PFSK-1 (cell line): ENCODE results near the gene CALU.

Source experiments
- FOXP2 ChIP-seq: optimal IDR thresholded peaks from 2 replicates; pipeline ENCODE3; 2011; ENCODE audit warnings: borderline replicate concordance, control low read depth, inconsistent platforms; ENCODE audit not compliant: insufficient read depth; ENCODE audit errors: extremely low read length, extremely low read depth
- POLR2AphosphoS5 ChIP-seq: IDR thresholded peaks from 2 replicates; pipeline ENCODE4 v1.6.1; 2012; ENCODE audit warnings: low read depth, mild to moderate bottlenecking, control low read depth, low read length, moderate library complexity
- SIN3A ChIP-seq: IDR thresholded peaks from 2 replicates; pipeline ENCODE4 v1.6.1; 2012; ENCODE audit warnings: mild to moderate bottlenecking, low read length, moderate library complexity, borderline replicate concordance; ENCODE audit not compliant: insufficient read depth
- TAF1 ChIP-seq: IDR thresholded peaks from 2 replicates; pipeline ENCODE4 v1.6.1; 2012; ENCODE audit warnings: low read length, control low read depth, borderline replicate concordance; ENCODE audit not compliant: insufficient read depth
- TF ChIP-seq, protein P1 (sequence below), 2 experiments: IDR thresholded peaks; 2 replicates each; pipeline versions ENCODE4 v1.6.1 to v1.8.0; 2011 to 2012; ENCODE audit warnings: low read depth in 2 of 2, low read length in 2 of 2, control low read depth in 1 of 2, inconsistent platforms in 1 of 2, mild to moderate bottlenecking in 1 of 2, moderate library complexity in 1 of 2; ENCODE audit not compliant: insufficient read depth in 1 of 2

DNA sequence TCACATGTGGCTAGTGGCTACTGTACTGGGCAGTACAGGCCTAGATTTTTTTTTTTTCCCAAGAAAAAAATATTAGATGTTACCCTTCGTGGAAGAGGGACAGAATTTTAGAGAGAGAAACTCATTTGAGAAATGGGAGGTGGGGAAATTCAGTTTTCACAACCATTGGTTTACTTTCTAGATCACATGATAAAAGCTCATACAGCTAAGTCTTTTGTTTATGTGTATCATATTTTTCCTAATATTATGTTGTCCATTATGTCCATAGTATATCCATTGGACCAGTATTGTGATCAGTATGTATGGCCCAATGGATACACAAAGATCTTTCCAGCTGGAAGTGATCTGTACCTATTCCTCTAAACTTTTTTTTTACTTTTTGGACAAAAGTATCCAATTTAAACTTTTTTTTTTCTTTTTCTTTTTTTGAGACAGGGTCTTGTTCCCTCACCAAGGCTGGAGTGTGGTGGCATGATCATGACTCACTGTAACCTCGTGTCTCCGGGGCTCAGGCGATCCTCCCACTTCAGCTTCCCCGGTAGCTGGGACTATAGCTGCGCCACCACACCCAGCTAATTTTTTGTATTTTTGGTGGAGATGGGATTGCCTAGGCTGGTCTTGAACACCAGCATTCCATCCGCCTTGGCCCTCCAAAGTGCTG is 4.1 kb downstream of the CALU start:
- TF ChIP-seq TAF1 (no peak), POLR2AphosphoS5 (no peak), FOXP2 (no peak), SIN3A (no peak)
- TF ChIP-seq, protein P1, sequence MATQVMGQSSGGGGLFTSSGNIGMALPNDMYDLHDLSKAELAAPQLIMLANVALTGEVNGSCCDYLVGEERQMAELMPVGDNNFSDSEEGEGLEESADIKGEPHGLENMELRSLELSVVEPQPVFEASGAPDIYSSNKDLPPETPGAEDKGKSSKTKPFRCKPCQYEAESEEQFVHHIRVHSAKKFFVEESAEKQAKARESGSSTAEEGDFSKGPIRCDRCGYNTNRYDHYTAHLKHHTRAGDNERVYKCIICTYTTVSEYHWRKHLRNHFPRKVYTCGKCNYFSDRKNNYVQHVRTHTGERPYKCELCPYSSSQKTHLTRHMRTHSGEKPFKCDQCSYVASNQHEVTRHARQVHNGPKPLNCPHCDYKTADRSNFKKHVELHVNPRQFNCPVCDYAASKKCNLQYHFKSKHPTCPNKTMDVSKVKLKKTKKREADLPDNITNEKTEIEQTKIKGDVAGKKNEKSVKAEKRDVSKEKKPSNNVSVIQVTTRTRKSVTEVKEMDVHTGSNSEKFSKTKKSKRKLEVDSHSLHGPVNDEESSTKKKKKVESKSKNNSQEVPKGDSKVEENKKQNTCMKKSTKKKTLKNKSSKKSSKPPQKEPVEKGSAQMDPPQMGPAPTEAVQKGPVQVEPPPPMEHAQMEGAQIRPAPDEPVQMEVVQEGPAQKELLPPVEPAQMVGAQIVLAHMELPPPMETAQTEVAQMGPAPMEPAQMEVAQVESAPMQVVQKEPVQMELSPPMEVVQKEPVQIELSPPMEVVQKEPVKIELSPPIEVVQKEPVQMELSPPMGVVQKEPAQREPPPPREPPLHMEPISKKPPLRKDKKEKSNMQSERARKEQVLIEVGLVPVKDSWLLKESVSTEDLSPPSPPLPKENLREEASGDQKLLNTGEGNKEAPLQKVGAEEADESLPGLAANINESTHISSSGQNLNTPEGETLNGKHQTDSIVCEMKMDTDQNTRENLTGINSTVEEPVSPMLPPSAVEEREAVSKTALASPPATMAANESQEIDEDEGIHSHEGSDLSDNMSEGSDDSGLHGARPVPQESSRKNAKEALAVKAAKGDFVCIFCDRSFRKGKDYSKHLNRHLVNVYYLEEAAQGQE (IDR thresholded peaks at IDR 0.05; ENCODE audit: insufficient read depth in 1 of 2, low read depth in 2 of 2, low read length in 2 of 2): no peak
